Ascending aorta (tissue), 2 donors: Measurements from ENCODE around the gene GREM1. TPM values are rescaled to one million over a fixed set of nuclear protein-coding genes. Genes with fewer than 3 reads are reported as not detected.

Experiments
- DNase-seq, 2 donors: peaks; one replicate each; pipeline ENCODE4 v3.0.0-alpha.2; 2019; ENCODE audit warnings: low spot score in 2 of 2
- H3K27ac ChIP-seq, 2 donors: fragments of 200-600 bp; sonication (generic); one replicate each; pipeline ENCODE4 v1.5.1; 2016 to 2017; ENCODE audit warnings: mild to moderate bottlenecking in 1 of 2
- H3K27me3 ChIP-seq: fragments of 200-600 bp; sonication (generic); one replicate; pipeline ENCODE4 v1.5.1; 2017
- H3K36me3 ChIP-seq, 2 donors: fragments of 200-600 bp; sonication (generic); one replicate each; pipeline ENCODE4 v1.5.1; 2016
- H3K4me1 ChIP-seq, 2 donors: fragments of 200-600 bp; sonication (generic); one replicate each; pipeline ENCODE4 v1.5.1; 2016 to 2017; ENCODE audit warnings: mild to moderate bottlenecking in 1 of 2
- H3K4me3 ChIP-seq, 2 donors: fragments of 200-600 bp; sonication (generic); one replicate each; pipeline ENCODE4 v1.5.1; 2016 to 2017; ENCODE audit warnings: mild to moderate bottlenecking in 1 of 2
- H3K9me3 ChIP-seq, 2 donors: fragments of 200-600 bp; sonication (generic); one replicate each; pipeline ENCODE4 v1.5.1; 2016
- CTCF ChIP-seq, 3 experiments: fragments of 200-600 bp in 2 of 3; fragments of 450-650 bp in 1 of 3; sonication (generic) in 2 of 3; IDR thresholded peaks; one replicate each; pipeline ENCODE4 v1.5.1; 2016 to 2019; ENCODE audit warnings: antibody characterized with exemption in 3 of 3, mild to moderate bottlenecking in 1 of 3, moderate library complexity in 1 of 3
- intact Hi-C: fragments of 100-400 bp; cut with DNase I; formaldehyde crosslinking; loops from one replicate; pipeline ENCODE4 v1.15.1; 2023
- total RNA-seq: library from RNA; depleted of rRNA; stranded (reverse); fragments of >200 nt; gene quantifications from one replicate; pipeline ENCODE4 v1.1.0, GENCODE V29; 2016

Gene GREM1
- total RNA-seq, 1 donor from 2014 or later: not detected

GRCh38 chr15:32707436-32707835 is 10.4 kb upstream of the GREM1 start:
- no peaks in the 10 kb centered on the region for H3K27me3 ChIP-seq
- H3K4me1 ChIP-seq: no peaks in the 10 kb centered on the region
- no peak overlapping the region for H3K27ac ChIP-seq
- no peak for DNase-seq
- no peaks in the 10 kb centered on the region for H3K9me3 ChIP-seq
- no peak for TF ChIP-seq CTCF (IDR thresholded peaks at IDR 0.05)
- no peak overlapping the region for H3K4me3 ChIP-seq
- intact Hi-C loops: no loop called here
- no peaks in the 10 kb centered on the region for H3K36me3 ChIP-seq

GRCh38 chr15:32709295-32710033 is 8.3 kb upstream of the GREM1 start:
- intact Hi-C loops: no loop called here
- Histone ChIP-seq H3K4me1 (no peaks in the 10 kb centered on the region), H3K27me3 (no peaks in the 10 kb centered on the region), H3K27ac (no peak overlapping the region), H3K36me3 (no peaks in the 10 kb centered on the region), H3K9me3 (no peaks in the 10 kb centered on the region), H3K4me3 (no peak overlapping the region)
- TF ChIP-seq CTCF (IDR thresholded peaks at IDR 0.05): no peak
- no peak for DNase-seq

GRCh38 chr15:32715276-32715675 is 2.5 kb upstream of the GREM1 start:
- no peak for DNase-seq
- intact Hi-C loops: no loop called here

GRCh38 chr15:32716216-32716914 is 1.4 kb upstream of the GREM1 start:
- Histone ChIP-seq H3K36me3 (no peaks in the 10 kb centered on the region), H3K4me1 (peaks cover 0 to 3% of the 10 kb centered on the region in 2 donors), H3K9me3 (no peaks in the 10 kb centered on the region), H3K4me3 (no peak overlapping the region), H3K27me3 (peaks cover 16% of the 10 kb centered on the region), H3K27ac (no peak overlapping the region)
- no peak for TF ChIP-seq CTCF (IDR thresholded peaks at IDR 0.05)
- DNase-seq: no peak
- intact Hi-C loops: no loop called here

More at GRCh38 chr15:32715276-32715675, 2.5 kb upstream of the GREM1 start:
- Histone ChIP-seq H3K4me3 (no peak overlapping the region), H3K27ac (no peak overlapping the region), H3K9me3 (no peaks in the 10 kb centered on the region), H3K36me3 (no peaks in the 10 kb centered on the region), H3K4me1 (peaks cover 0 to 3% of the 10 kb centered on the region in 2 donors), H3K27me3 (peaks cover 16% of the 10 kb centered on the region)
- no peak for TF ChIP-seq CTCF (IDR thresholded peaks at IDR 0.05)

- TF ChIP-seq CTCF (IDR thresholded peaks at IDR 0.05): no peak
These were observed 834 bp upstream of the GREM1 start for GRCh38 chr15:32716915-32717425.

More at GRCh38 chr15:32716915-32717425, 834 bp upstream of the GREM1 start:
- no peak overlapping the region for H3K27ac ChIP-seq
- H3K9me3 ChIP-seq: no peaks in the 10 kb centered on the region
- H3K27me3 ChIP-seq: peaks cover 16% of the 10 kb centered on the region
- intact Hi-C loops: no loop called here
- peak overlapping the region; percentile 50 for H3K4me3 ChIP-seq
- H3K4me1 ChIP-seq: peaks cover 0 to 3% of the 10 kb centered on the region in 2 donors
- no peaks in the 10 kb centered on the region for H3K36me3 ChIP-seq
- DNase-seq: no peak
